ENCODE data around the gene PHACTR3.

Gene PHACTR3

GRCh38 chr20:59646487-59646886, 42.1 kb downstream of the PHACTR3 start:
- no peak for DNase-seq (ENCODE audit: low spot score)

- DNase-seq (ENCODE audit: low spot score): no peak
Measured at GRCh38 chr20:59647271-59647670, 42.9 kb downstream of the PHACTR3 start.

- no peak for DNase-seq (ENCODE audit: low spot score)
Measured at GRCh38 chr20:59648466-59649070, 44.2 kb downstream of the PHACTR3 start.

GRCh38 chr20:59650418-59650817, 46.1 kb downstream of the PHACTR3 start:
- DNase-seq (ENCODE audit: low spot score): no peak

GRCh38 chr20:59652381-59652780, 48.0 kb downstream of the PHACTR3 start:
- DNase-seq (ENCODE audit: low spot score): no peak

- no peak for DNase-seq (ENCODE audit: low spot score)
Measured at GRCh38 chr20:59656417-59656816, 52.1 kb downstream of the PHACTR3 start.

GRCh38 chr20:59657459-59658046, 53.2 kb downstream of the PHACTR3 start:
- no peak for DNase-seq (ENCODE audit: low spot score)

GRCh38 chr20:59660471-59660870, 56.1 kb downstream of the PHACTR3 start:
- DNase-seq (ENCODE audit: low spot score): no peak

GRCh38 chr20:59661153-59661552, 56.8 kb downstream of the PHACTR3 start:
- no peak for DNase-seq (ENCODE audit: low spot score)

- DNase-seq (ENCODE audit: low spot score): no peak
Measured at GRCh38 chr20:59661621-59662020, 57.3 kb downstream of the PHACTR3 start.

GRCh38 chr20:59662161-59662560, 57.8 kb downstream of the PHACTR3 start:
- no peak for DNase-seq (ENCODE audit: low spot score)

GRCh38 chr20:59662856-59663512, 58.6 kb downstream of the PHACTR3 start:
- no peak for DNase-seq (ENCODE audit: low spot score)

- no peak for DNase-seq (ENCODE audit: low spot score)
Measured at GRCh38 chr20:59663513-59664060, 59.2 kb downstream of the PHACTR3 start.

GRCh38 chr20:59664421-59664941, 60.1 kb downstream of the PHACTR3 start:
- no peak for DNase-seq (ENCODE audit: low spot score)

- DNase-seq (ENCODE audit: low spot score): no peak
Measured at GRCh38 chr20:59665656-59666555, 61.6 kb downstream of the PHACTR3 start.

GRCh38 chr20:59666586-59666985, 62.2 kb downstream of the PHACTR3 start:
- DNase-seq (ENCODE audit: low spot score): no peak

GRCh38 chr20:59667131-59667530, 62.8 kb downstream of the PHACTR3 start:
- no peak for DNase-seq (ENCODE audit: low spot score)

- DNase-seq (ENCODE audit: low spot score): no peak
Measured at GRCh38 chr20:59667981-59668515, 63.7 kb downstream of the PHACTR3 start.

- DNase-seq (ENCODE audit: low spot score): no peak
Measured at GRCh38 chr20:59668926-59669850, 64.8 kb downstream of the PHACTR3 start.

- peak; percentile 55 for DNase-seq (ENCODE audit: low spot score)
Measured at GRCh38 chr20:59670786-59671492, 66.6 kb downstream of the PHACTR3 start.
